GM12892 (cell line): ENCODE results near the gene TESMIN.

Experiments used
- POLR2A ChIP-seq: IDR thresholded peaks from 2 replicates; pipeline ENCODE4 v1.6.1; 2011; ENCODE audit warnings: low read depth, low read length, control low read depth
- POLR2AphosphoS5 ChIP-seq: IDR thresholded peaks from 2 replicates; pipeline ENCODE4 v1.6.1; 2011; ENCODE audit warnings: low read depth, low read length, control low read depth

DNA sequence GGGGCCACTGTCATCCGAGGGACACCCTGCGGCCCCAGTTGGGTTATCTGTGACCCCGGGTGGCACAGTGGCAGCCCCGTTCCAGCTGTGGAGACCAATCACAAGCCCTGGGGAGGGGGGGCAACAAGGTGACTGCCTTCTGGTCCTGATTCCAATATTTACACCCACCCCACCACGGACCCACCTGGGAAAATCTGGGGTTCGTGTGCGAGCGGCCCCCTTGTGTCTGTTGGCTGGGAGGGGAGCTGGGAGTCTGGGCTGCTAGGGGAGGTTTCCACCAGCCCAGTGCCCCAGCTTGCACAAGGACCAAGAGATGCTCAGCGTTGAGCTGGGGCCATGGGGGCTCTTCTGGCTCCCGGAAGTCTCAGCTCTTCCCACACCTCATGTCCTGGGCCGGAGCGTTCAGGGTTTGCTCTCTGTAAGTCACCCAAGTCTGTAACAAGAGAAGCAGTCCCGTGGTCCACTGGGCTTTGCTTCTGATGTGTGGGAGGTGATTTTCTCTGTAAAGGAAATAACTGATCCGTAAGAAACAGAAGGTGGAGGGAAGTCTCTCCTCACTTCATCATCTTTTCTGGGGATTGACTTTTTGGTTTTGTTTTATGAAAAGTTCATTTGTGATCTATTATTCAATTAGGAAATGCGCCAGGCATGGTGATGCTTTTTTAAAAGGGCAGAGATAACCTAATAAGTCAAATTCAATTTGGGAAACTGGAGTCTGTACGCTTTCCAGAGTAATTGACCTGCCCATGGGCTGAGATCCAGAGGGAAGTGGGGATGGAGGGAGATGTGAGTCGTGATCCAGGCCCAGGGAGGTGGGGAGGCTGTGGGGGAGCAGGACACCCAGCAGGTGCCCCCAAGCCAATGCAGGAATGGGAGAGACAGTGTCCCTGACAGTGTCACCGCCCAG is 89.4 kb downstream of the TESMIN start:
- no peak for TF ChIP-seq POLR2AphosphoS5
- TF ChIP-seq POLR2A, result no peak
